Skeletal muscle tissue (tissue), 4 donors: ENCODE data around the gene C19orf53. TPM values are rescaled to one million over a fixed set of nuclear protein-coding genes. Genes with fewer than 3 reads are reported as not detected.

Source experiments
- H3K27ac ChIP-seq: one replicate; pipeline ENCODE4 v1.7.0; 2013; ENCODE audit warnings: mild to moderate bottlenecking, low read depth, low read length, inconsistent platforms
- H3K27me3 ChIP-seq, 3 donors: one replicate each; pipeline ENCODE4 v1.7.0; 2013; ENCODE audit warnings: low read length in 3 of 3; ENCODE audit not compliant: control insufficient read depth in 3 of 3, insufficient read depth in 3 of 3
- H3K36me3 ChIP-seq, 3 donors: one replicate each; pipeline ENCODE4 v1.7.0; 2013; ENCODE audit warnings: low read length in 3 of 3; ENCODE audit not compliant: control insufficient read depth in 3 of 3, insufficient read depth in 3 of 3
- H3K4me1 ChIP-seq, 3 donors: one replicate each; pipeline ENCODE4 v1.7.0; 2013; ENCODE audit warnings: low read length in 3 of 3, mild to moderate bottlenecking in 3 of 3; ENCODE audit not compliant: control insufficient read depth in 3 of 3, insufficient read depth in 3 of 3
- H3K4me3 ChIP-seq, 3 donors: one replicate each; pipeline ENCODE4 v1.7.0; 2013; ENCODE audit warnings: low read length in 3 of 3
- H3K9ac ChIP-seq, 3 donors: one replicate each; pipeline ENCODE4 v1.7.0; 2013; ENCODE audit warnings: low read length in 3 of 3, mild to moderate bottlenecking in 3 of 3, moderate library complexity in 2 of 3, low read depth in 1 of 3
- H3K9me3 ChIP-seq, 3 donors: one replicate each; pipeline ENCODE4 v1.7.0; 2013; ENCODE audit warnings: low read length in 3 of 3; ENCODE audit not compliant: control insufficient read depth in 3 of 3
- total RNA-seq: library from RNA; depleted of rRNA; stranded (reverse); fragments of >200 nt; gene quantifications from one replicate; pipeline ENCODE4 v1.2.3, GENCODE V29; 2014
- donor health status: Osteomylitis.

C19orf53 gene
- total RNA-seq, 1 donor from 2014 or later, result 36.0 TPM

- no peaks in the 10 kb centered on the region for H3K27me3 ChIP-seq
- H3K36me3 ChIP-seq, result peaks cover 2 to 13% (median 8%) of the 10 kb centered on the region in 3 donors
- no peaks in the 10 kb centered on the region for H3K4me1 ChIP-seq
- H3K27ac ChIP-seq, result no peak overlapping the region
- no peak overlapping the region for H3K9ac ChIP-seq
- no peaks in the 10 kb centered on the region for H3K9me3 ChIP-seq
- no peak overlapping the region for H3K4me3 ChIP-seq
Measured at GRCh38 chr19:13806728-13807127, 32.5 kb downstream of the C19orf53 start.

GRCh38 chr19:13807421-13808021 is 33.3 kb downstream of the C19orf53 start:
- peaks cover 2 to 13% (median 8%) of the 10 kb centered on the region in 3 donors for H3K36me3 ChIP-seq

GRCh38 chr19:13808856-13809255 is 34.6 kb downstream of the C19orf53 start:
- no peak overlapping the region for H3K27ac ChIP-seq
- H3K4me3 ChIP-seq, result no peak overlapping the region
- no peak overlapping the region for H3K9ac ChIP-seq
- H3K9me3 ChIP-seq, result no peaks in the 10 kb centered on the region
- H3K4me1 ChIP-seq, result no peaks in the 10 kb centered on the region
- no peaks in the 10 kb centered on the region for H3K27me3 ChIP-seq
- peaks cover 2 to 16% (median 14%) of the 10 kb centered on the region in 3 donors for H3K36me3 ChIP-seq

More at GRCh38 chr19:13807421-13808021, 33.3 kb downstream of the C19orf53 start:
- H3K4me3 ChIP-seq, result no peak overlapping the region
- H3K4me1 ChIP-seq, result no peaks in the 10 kb centered on the region
- no peaks in the 10 kb centered on the region for H3K27me3 ChIP-seq
- H3K9ac ChIP-seq, result no peak overlapping the region
- H3K9me3 ChIP-seq, result no peaks in the 10 kb centered on the region
- no peak overlapping the region for H3K27ac ChIP-seq

GRCh38 chr19:13812544-13812943 is 38.3 kb downstream of the C19orf53 start:
- Histone ChIP-seq H3K9me3 (no peaks in the 10 kb centered on the region), H3K27ac (no peak overlapping the region), H3K27me3 (no peaks in the 10 kb centered on the region), H3K9ac (no peak overlapping the region), H3K4me1 (no peaks in the 10 kb centered on the region), H3K36me3 (peaks cover 2 to 14% (median 13%) of the 10 kb centered on the region in 3 donors), H3K4me3 (no peak overlapping the region)

GRCh38 chr19:13813147-13813546 is 38.9 kb downstream of the C19orf53 start:
- H3K27me3 ChIP-seq, result no peaks in the 10 kb centered on the region
- no peak overlapping the region for H3K4me3 ChIP-seq
- peaks cover 2 to 14% (median 12%) of the 10 kb centered on the region in 3 donors for H3K36me3 ChIP-seq
- H3K27ac ChIP-seq, result no peak overlapping the region
- H3K4me1 ChIP-seq, result no peaks in the 10 kb centered on the region
- no peaks in the 10 kb centered on the region for H3K9me3 ChIP-seq
- H3K9ac ChIP-seq, result no peak overlapping the region

GRCh38 chr19:13814550-13814949 is 40.3 kb downstream of the C19orf53 start:
- no peaks in the 10 kb centered on the region for H3K4me1 ChIP-seq
- H3K4me3 ChIP-seq, result no peak overlapping the region
- no peaks in the 10 kb centered on the region for H3K9me3 ChIP-seq
- no peak overlapping the region for H3K27ac ChIP-seq
- no peak overlapping the region for H3K9ac ChIP-seq
- H3K27me3 ChIP-seq, result no peaks in the 10 kb centered on the region
- H3K36me3 ChIP-seq, result peaks cover 0 to 11% (median 7%) of the 10 kb centered on the region in 3 donors

- Histone ChIP-seq H3K36me3 (peaks cover 0 to 7% (median 6%) of the 10 kb centered on the region in 3 donors), H3K27ac (no peak overlapping the region), H3K27me3 (no peaks in the 10 kb centered on the region), H3K4me3 (no peak overlapping the region), H3K9me3 (no peaks in the 10 kb centered on the region), H3K4me1 (no peaks in the 10 kb centered on the region), H3K9ac (no peak overlapping the region)
Measured at GRCh38 chr19:13817018-13817614, 42.9 kb downstream of the C19orf53 start.

GRCh38 chr19:13817615-13818371 is 43.5 kb downstream of the C19orf53 start:
- H3K4me1 ChIP-seq, result no peaks in the 10 kb centered on the region
- no peak overlapping the region for H3K9ac ChIP-seq
- H3K27ac ChIP-seq, result no peak overlapping the region
- no peaks in the 10 kb centered on the region for H3K27me3 ChIP-seq
- H3K4me3 ChIP-seq, result no peak overlapping the region
- peaks cover 0 to 7% (median 5%) of the 10 kb centered on the region in 3 donors for H3K36me3 ChIP-seq
- no peaks in the 10 kb centered on the region for H3K9me3 ChIP-seq

GRCh38 chr19:13819238-13819637 is 45.0 kb downstream of the C19orf53 start:
- Histone ChIP-seq H3K9ac (no peak overlapping the region), H3K27ac (no peak overlapping the region), H3K4me1 (peaks cover 0 to 3% (median 3%) of the 10 kb centered on the region in 3 donors), H3K9me3 (no peaks in the 10 kb centered on the region), H3K27me3 (no peaks in the 10 kb centered on the region), H3K4me3 (no peak overlapping the region), H3K36me3 (peaks cover 0 to 2% (median 0%) of the 10 kb centered on the region in 3 donors)

GRCh38 chr19:13821292-13821691 is 47.0 kb downstream of the C19orf53 start:
- H3K27ac ChIP-seq, result no peak overlapping the region
- H3K9me3 ChIP-seq, result no peaks in the 10 kb centered on the region
- no peaks in the 10 kb centered on the region for H3K27me3 ChIP-seq
- peaks cover 0 to 3% (median 3%) of the 10 kb centered on the region in 3 donors for H3K4me1 ChIP-seq
- H3K9ac ChIP-seq, result no peak overlapping the region
- no peak overlapping the region for H3K4me3 ChIP-seq
- H3K36me3 ChIP-seq, result peaks cover 0 to 3% (median 0%) of the 10 kb centered on the region in 3 donors
